Stomach (tissue), 9 donors: ENCODE measurements around the gene IL10RB. TPM values are rescaled to one million over a fixed set of nuclear protein-coding genes. Genes with fewer than 3 reads are reported as not detected.
"Not testable (repeated sequence)": the region's sequence is repeated elsewhere in the genome, so short reads cannot be mapped to it uniquely, and the experiment has no call there.

ENCODE experiments used
- DNase-seq, 2 donors: peaks; one replicate each; pipeline versions ENCODE4 v3.0.0 to v3.0.0-alpha.2; 2013 to 2019
- H3K27ac ChIP-seq, 5 donors: fragments of 200-600 bp in 4 of 5; sonication (generic) in 4 of 5; one replicate each; pipeline ENCODE4 v1.5.1; 2013 to 2019; ENCODE audit warnings: mild to moderate bottlenecking in 1 of 5, moderate library complexity in 1 of 5
- H3K27me3 ChIP-seq, 3 donors: fragments of 200-600 bp; sonication (generic); one replicate each; pipeline ENCODE4 v1.5.1; 2017 to 2019; ENCODE audit warnings: mixed run types in 1 of 3
- H3K36me3 ChIP-seq, 4 donors: fragments of 200-600 bp; sonication (generic); 1 replicate in 3 of 4; 2 replicates in 1 of 4; pipeline ENCODE4 v1.5.1; 2016 to 2019
- H3K4me1 ChIP-seq, 4 donors: fragments of 200-600 bp; sonication (generic); one replicate each; pipeline ENCODE4 v1.5.1; 2016 to 2019
- H3K4me3 ChIP-seq, 4 donors: fragments of 200-600 bp; sonication (generic) in 3 of 4; one replicate each; pipeline ENCODE4 v1.5.1; 2016 to 2019; ENCODE audit warnings: mild to moderate bottlenecking in 1 of 4
- H3K9me3 ChIP-seq, 4 donors: fragments of 200-600 bp; sonication (generic); one replicate each; pipeline ENCODE4 v1.5.1; 2016 to 2019
- EP300 ChIP-seq: sonication (generic); formaldehyde crosslinking; IDR thresholded peaks from one replicate; pipeline ENCODE4 v1.6.1; 2017; ENCODE audit warnings: antibody characterized with exemption
- POLR2A ChIP-seq, 4 donors: fragments of 450-650 bp; IDR thresholded peaks; one replicate each; pipeline ENCODE4 v1.6.1; 2016; ENCODE audit warnings: antibody characterized with exemption in 4 of 4, control low read depth in 2 of 4, mild to moderate bottlenecking in 1 of 4, moderate library complexity in 1 of 4
- POLR2AphosphoS5 ChIP-seq, 3 donors: sonication (generic); formaldehyde crosslinking; IDR thresholded peaks; one replicate each; pipeline ENCODE4 v1.6.1; 2016; ENCODE audit warnings: antibody characterized with exemption in 3 of 3
- WGBS, 5 donors: extraction: QIAGEN DNeasy Blood & Tissue Kit in 3 of 5; methylation state at CpG; one replicate each; pipeline versions ENCODE4 v1.1.5 to v1.1.7; 2013 to 2018; 5-methylcytosine and 5-hydroxymethylcytosine counted together
- intact Hi-C: fragments of 100-400 bp; cut with DNase I; formaldehyde crosslinking; loops from one replicate; pipeline ENCODE4 v1.15.1; 2023; ENCODE audit warnings: low total_unique reads
- polyA plus RNA-seq, 3 donors: library from polyadenylated mRNA; stranded (reverse); fragments of 200-250 nt; gene quantifications; one replicate each; pipeline ENCODE4 v1.2.3, GENCODE V29; 2013
- total RNA-seq, 5 donors: library from RNA; depleted of rRNA; stranded (reverse); fragments of >200 nt; gene quantifications; one replicate each; pipeline versions ENCODE4 v1.1.0 to v1.2.3, GENCODE V29; 2014 to 2016
- TF ChIP-seq, protein P1 (sequence below), 7 experiments: fragments of 450-650 bp in 4 of 7; fragments of 200-600 bp in 3 of 7; sonication (generic) in 3 of 7; IDR thresholded peaks; one replicate each; pipeline ENCODE4 v1.5.1; 2016 to 2019; ENCODE audit warnings: antibody characterized with exemption in 7 of 7, control low read depth in 2 of 7, mild to moderate bottlenecking in 1 of 7
- donor health status: healthy with polysubstance abuse.
- donor health status: Bipolar disorder and iron deficiency.
- donor health status: healthy.

The IL10RB gene
- total and polyA plus RNA-seq, 8 donors, result 10.3 to 55.3 (median 18.8) TPM; not detected in 1

DNA sequence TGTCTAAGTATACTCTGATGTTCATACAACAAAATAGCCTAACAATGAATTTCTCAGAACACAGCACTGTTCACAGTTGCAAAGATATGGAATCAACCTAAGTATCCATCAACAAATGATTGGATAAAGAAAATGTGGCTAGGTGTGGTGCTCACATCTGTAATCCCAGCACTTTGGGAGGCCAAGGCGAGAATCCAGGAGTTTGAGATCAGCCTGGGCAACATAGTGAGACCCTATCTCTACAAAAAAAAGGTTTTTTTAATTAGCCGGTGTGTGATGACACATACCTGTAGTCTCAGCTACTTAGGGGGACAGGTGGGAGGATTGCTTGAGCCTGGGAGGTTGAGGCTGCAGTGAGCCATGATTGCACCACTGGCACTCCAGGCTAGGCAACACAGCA is 25.8 kb upstream of the IL10RB start:
- WGBS, 5 donors, result 85 to 97% (median 94%) methylated on average over 2 of the region's 2 CpGs
- no peak for TF ChIP-seq POLR2AphosphoS5 (IDR thresholded peaks at IDR 0.05)
- TF ChIP-seq, protein P1, sequence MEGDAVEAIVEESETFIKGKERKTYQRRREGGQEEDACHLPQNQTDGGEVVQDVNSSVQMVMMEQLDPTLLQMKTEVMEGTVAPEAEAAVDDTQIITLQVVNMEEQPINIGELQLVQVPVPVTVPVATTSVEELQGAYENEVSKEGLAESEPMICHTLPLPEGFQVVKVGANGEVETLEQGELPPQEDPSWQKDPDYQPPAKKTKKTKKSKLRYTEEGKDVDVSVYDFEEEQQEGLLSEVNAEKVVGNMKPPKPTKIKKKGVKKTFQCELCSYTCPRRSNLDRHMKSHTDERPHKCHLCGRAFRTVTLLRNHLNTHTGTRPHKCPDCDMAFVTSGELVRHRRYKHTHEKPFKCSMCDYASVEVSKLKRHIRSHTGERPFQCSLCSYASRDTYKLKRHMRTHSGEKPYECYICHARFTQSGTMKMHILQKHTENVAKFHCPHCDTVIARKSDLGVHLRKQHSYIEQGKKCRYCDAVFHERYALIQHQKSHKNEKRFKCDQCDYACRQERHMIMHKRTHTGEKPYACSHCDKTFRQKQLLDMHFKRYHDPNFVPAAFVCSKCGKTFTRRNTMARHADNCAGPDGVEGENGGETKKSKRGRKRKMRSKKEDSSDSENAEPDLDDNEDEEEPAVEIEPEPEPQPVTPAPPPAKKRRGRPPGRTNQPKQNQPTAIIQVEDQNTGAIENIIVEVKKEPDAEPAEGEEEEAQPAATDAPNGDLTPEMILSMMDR (IDR thresholded peaks at IDR 0.05), result no peak
- TF ChIP-seq POLR2A (IDR thresholded peaks at IDR 0.05), result no peak
- DNase-seq, result no peak

DNA sequence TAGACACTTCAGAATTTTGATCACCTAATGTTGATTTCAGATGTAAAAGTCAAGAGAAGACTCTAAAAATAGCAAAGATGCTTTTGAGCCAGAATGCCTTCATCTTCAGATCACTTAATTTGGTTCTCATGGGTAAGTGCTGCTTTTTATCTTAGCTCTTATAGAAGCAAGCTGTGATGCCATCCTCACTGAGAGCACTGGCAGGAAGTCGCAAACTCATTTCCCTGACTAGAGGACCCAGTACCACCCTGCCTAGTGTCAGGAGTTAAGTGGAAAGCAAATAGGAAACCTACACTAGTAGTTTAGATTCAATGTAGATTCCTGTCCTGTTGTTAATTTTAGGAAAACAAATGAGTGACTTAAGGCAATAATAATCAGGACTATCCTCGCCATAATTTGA is 24.3 kb upstream of the IL10RB start:
- H3K36me3 ChIP-seq, result peaks cover 12 to 36% (median 32%) of the 10 kb centered on the region in 4 donors
- peaks cover 0 to 30% (median 5%) of the 10 kb centered on the region in 4 donors for H3K4me1 ChIP-seq
- WGBS, 5 donors, result 90 to 95% (median 93%) methylated on average over 2 of the region's 2 CpGs
- no peaks in the 10 kb centered on the region for H3K27me3 ChIP-seq
- intact Hi-C loops, result no loop called here
- H3K27ac ChIP-seq, result no peak overlapping the region
- H3K4me3 ChIP-seq, result no peak overlapping the region
- DNase-seq, result no peak
- H3K9me3 ChIP-seq, result no peaks in the 10 kb centered on the region
- TF ChIP-seq EP300 (no peak), POLR2AphosphoS5 (IDR thresholded peaks at IDR 0.05) (no peak), POLR2A (IDR thresholded peaks at IDR 0.05) (no peak)
- TF ChIP-seq, protein P1 (IDR thresholded peaks at IDR 0.05), result no peak

More for the DNA sequence above, 25.8 kb upstream of the IL10RB start:
- peaks cover 0 to 40% (median 8%) of the 10 kb centered on the region in 4 donors for H3K4me1 ChIP-seq
- H3K9me3 ChIP-seq, result no peaks in the 10 kb centered on the region
- intact Hi-C loops, result no loop called here
- H3K27me3 ChIP-seq, result no peaks in the 10 kb centered on the region
- no peak overlapping the region for H3K4me3 ChIP-seq
- H3K36me3 ChIP-seq, result peaks cover 0 to 22% (median 18%) of the 10 kb centered on the region in 4 donors
- H3K27ac ChIP-seq, result no peak overlapping the region

DNA sequence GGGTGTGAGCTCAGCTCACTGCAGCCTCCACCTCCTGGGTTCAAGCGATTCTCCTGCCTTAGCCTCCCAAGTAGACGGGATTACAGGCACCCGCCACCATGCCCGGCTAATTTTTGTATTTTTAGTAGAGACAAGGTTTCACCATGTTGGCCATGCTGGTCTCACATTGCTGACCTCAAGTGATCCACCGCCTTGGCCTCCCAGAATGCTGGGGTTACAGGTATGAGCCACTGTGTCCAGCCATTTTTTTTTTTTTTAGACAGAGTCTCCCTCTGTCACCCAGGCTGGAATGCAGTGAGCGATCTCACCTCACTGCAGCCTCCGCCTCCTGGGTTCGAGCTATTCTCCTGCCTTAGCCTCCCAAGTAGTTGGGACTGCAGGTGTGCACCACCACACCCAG is 23.3 kb upstream of the IL10RB start:
- H3K4me1 ChIP-seq, result peaks cover 0 to 20% (median 4%) of the 10 kb centered on the region in 4 donors
- not testable (repeated sequence) for H3K27me3 ChIP-seq
- 93 to 100% (median 97%) methylated on average over 7 to 8 of the region's 8 CpGs for WGBS, 5 donors

DNA sequence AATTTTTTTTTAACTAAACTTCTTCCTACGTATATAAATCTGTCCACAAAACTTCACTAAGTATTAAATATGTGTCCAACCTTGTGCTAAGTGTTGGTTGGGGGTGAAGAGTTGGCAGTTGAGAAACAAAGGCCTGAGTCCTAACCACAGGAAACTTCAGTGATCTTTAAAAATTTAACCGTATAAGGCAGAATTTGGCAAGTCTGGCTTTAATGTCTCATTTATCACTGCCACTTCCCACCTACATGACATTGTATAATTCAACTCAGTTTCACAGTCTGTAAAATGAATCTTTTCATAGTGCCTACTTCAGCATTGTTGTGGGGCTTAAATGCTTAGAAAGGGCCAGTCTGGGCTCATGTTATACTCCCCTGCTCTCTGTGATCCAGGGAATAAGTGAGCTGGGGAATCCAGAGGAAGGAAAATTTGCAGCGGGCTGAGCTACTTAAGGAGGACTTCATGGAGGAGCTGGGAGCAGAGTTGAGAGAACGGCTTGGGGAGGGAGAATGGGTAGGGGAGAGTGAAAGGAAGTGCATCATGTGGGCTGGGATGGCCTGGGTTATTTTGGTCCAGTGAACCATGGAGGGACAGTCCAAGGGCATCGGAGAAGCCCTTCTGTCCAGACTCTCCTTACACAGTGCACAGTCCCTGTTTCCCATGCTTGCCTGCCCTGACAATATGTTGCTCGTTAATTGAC is 21.9 kb upstream of the IL10RB start:
- H3K9me3 ChIP-seq, result no peaks in the 10 kb centered on the region
- TF ChIP-seq, protein P1 (IDR thresholded peaks at IDR 0.05), result no peak
- TF ChIP-seq POLR2AphosphoS5 (IDR thresholded peaks at IDR 0.05), result no peak
- no peak for TF ChIP-seq EP300
- WGBS, 5 donors, result 60 to 84% (median 78%) methylated on average over 6 of the region's 6 CpGs
- H3K36me3 ChIP-seq, result peaks cover 27 to 60% (median 55%) of the 10 kb centered on the region in 4 donors
- no peaks in the 10 kb centered on the region for H3K27me3 ChIP-seq
- no peak overlapping the region for H3K4me3 ChIP-seq
- intact Hi-C loops, result no loop called here
- H3K4me1 ChIP-seq, result peaks cover 0 to 9% (median 2%) of the 10 kb centered on the region in 4 donors
- DNase-seq, result no peak
- H3K27ac ChIP-seq, result no peak overlapping the region

More for the DNA sequence above, 23.3 kb upstream of the IL10RB start:
- intact Hi-C loops, DNase-seq, H3K4me3 ChIP-seq, H3K9me3 ChIP-seq, H3K27ac ChIP-seq: not testable (repeated sequence)
- peaks cover 19 to 46% (median 42%) of the 10 kb centered on the region in 4 donors for H3K36me3 ChIP-seq

DNA sequence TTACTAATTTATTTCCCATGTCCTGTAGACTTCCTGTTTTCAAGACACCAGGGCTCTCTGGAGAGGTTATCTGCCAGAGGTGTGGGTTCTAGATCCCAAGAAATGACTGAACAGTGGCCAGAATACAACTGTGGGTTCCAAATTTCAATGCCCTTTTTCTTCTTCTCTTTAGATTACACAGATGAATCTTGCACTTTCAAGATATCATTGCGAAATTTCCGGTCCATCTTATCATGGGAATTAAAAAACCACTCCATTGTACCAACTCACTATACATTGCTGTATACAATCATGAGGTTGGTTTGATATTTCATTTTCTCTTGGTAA is 21.4 kb upstream of the IL10RB start:
- 75 to 90% (median 80%) methylated on average over 2 of the region's 2 CpGs for WGBS, 5 donors
- H3K4me1 ChIP-seq, result peaks cover 0 to 7% (median 2%) of the 10 kb centered on the region in 4 donors
- intact Hi-C loops, result no loop called here
- peaks cover 27 to 65% (median 60%) of the 10 kb centered on the region in 4 donors for H3K36me3 ChIP-seq
- no peaks in the 10 kb centered on the region for H3K27me3 ChIP-seq
- H3K27ac ChIP-seq, result no peak overlapping the region
- TF ChIP-seq EP300 (no peak), POLR2AphosphoS5 (IDR thresholded peaks at IDR 0.05) (no peak), POLR2A (IDR thresholded peaks at IDR 0.05) (no peak)
- TF ChIP-seq, protein P1 (IDR thresholded peaks at IDR 0.05), result no peak
- no peak for DNase-seq
- H3K9me3 ChIP-seq, result no peaks in the 10 kb centered on the region
- no peak overlapping the region for H3K4me3 ChIP-seq
